GM18868 (cell line): Measurements from ENCODE around the gene SVEP1.
A peak's percentile ranks its signal among the peaks of the same experiment; 100 is the strongest.
"Not testable (repeated sequence)": the region's sequence is repeated elsewhere in the genome, so short reads cannot be mapped to it uniquely, and the experiment has no call there.

Experiments
- ATAC-seq: cut with Tn5 transposase; IDR thresholded peaks from one replicate; pipeline ENCODE4 v1.9.1; 2021; ENCODE audit warnings: mild to moderate bottlenecking, moderate library complexity; ENCODE audit not compliant: unreplicated experiment

Gene SVEP1

GRCh38 chr9:110383491-110383890 is 196.1 kb downstream of the SVEP1 start:
- ATAC-seq, result no peak

- ATAC-seq, result no peak
Observed at GRCh38 chr9:110382731-110383130, 196.8 kb downstream of the SVEP1 start.

GRCh38 chr9:110371411-110372007 is 208.0 kb downstream of the SVEP1 start:
- no peak for ATAC-seq

- ATAC-seq, result no peak
Observed at GRCh38 chr9:110370315-110370714, 209.2 kb downstream of the SVEP1 start.

GRCh38 chr9:110364451-110364850 is 215.1 kb downstream of the SVEP1 start:
- no peak for ATAC-seq

- ATAC-seq, result not testable (repeated sequence)
Observed at GRCh38 chr9:110358992-110359391, 220.5 kb downstream of the SVEP1 start.

- no peak for ATAC-seq
Observed at GRCh38 chr9:110357505-110357904, 222.0 kb downstream of the SVEP1 start.

- no peak for ATAC-seq
Observed at GRCh38 chr9:110356639-110357395, 222.7 kb downstream of the SVEP1 start.

GRCh38 chr9:110355911-110356310 is 223.6 kb downstream of the SVEP1 start:
- no peak for ATAC-seq

- no peak for ATAC-seq
Observed at GRCh38 chr9:110351009-110351467, 228.5 kb downstream of the SVEP1 start.

- ATAC-seq, result no peak
Observed at GRCh38 chr9:110346325-110346724, 233.2 kb downstream of the SVEP1 start.

GRCh38 chr9:110344821-110345220 is 234.7 kb downstream of the SVEP1 start:
- ATAC-seq, result no peak

GRCh38 chr9:110343551-110343950 is 236.0 kb downstream of the SVEP1 start:
- ATAC-seq, result no peak

- ATAC-seq, result no peak
Observed at GRCh38 chr9:110340306-110340705, 239.2 kb downstream of the SVEP1 start.

GRCh38 chr9:110338143-110338542 is 241.4 kb downstream of the SVEP1 start:
- ATAC-seq, result no peak

GRCh38 chr9:110337727-110338126 is 241.8 kb downstream of the SVEP1 start, which contains the start of gene TXNDC8:
TSS of gene TXNDC8 (minus strand) at chr9:110337863.
- ATAC-seq, result no peak

- ATAC-seq, result no peak
Observed at GRCh38 chr9:110336363-110336762, 243.2 kb downstream of the SVEP1 start.

- peak; percentile 34 for ATAC-seq
Observed at GRCh38 chr9:110334871-110335270, 244.7 kb downstream of the SVEP1 start.

- peak; percentile 62 for ATAC-seq
Observed at GRCh38 chr9:110334183-110334582, 245.4 kb downstream of the SVEP1 start.

GRCh38 chr9:110332766-110333165 is 246.8 kb downstream of the SVEP1 start:
- no peak for ATAC-seq

GRCh38 chr9:110330484-110331105 is 248.9 kb downstream of the SVEP1 start:
- no peak for ATAC-seq
